Jurkat, Clone E6-1 (cell line): ENCODE measurements around the gene SHISAL1.
"Not testable (repeated sequence)": the region's sequence is repeated elsewhere in the genome, so short reads cannot be mapped to it uniquely, and the experiment has no call there.

Experiments
- DNase-seq: peaks from one replicate; pipeline ENCODE4 v3.0.0-alpha.2; 2011; ENCODE audit warnings: low read depth, low spot score
- H3K4me3 ChIP-seq: 2 replicates; pipeline ENCODE4 v1.5.1; 2011; ENCODE audit warnings: mild to moderate bottlenecking, low read length, control low read depth, moderate library complexity

The SHISAL1 gene

GRCh38 chr22:44330744-44331660, 18.3 kb upstream of the SHISAL1 start:
- no peak for DNase-seq
- no peak overlapping the region for H3K4me3 ChIP-seq

GRCh38 chr22:44330188-44330743, 17.5 kb upstream of the SHISAL1 start:
- no peak for DNase-seq
- H3K4me3 ChIP-seq, result no peak overlapping the region

GRCh38 chr22:44329179-44329796, 16.5 kb upstream of the SHISAL1 start:
- H3K4me3 ChIP-seq, result no peak overlapping the region
- DNase-seq, result no peak

- no peak for DNase-seq
- H3K4me3 ChIP-seq, result no peak overlapping the region
These were observed 16.0 kb upstream of the SHISAL1 start for GRCh38 chr22:44328762-44329161.

GRCh38 chr22:44328326-44328725, 15.6 kb upstream of the SHISAL1 start:
- no peak for DNase-seq
- no peak overlapping the region for H3K4me3 ChIP-seq

GRCh38 chr22:44326491-44326885, 13.7 kb upstream of the SHISAL1 start:
- H3K4me3 ChIP-seq, result no peak overlapping the region
- no peak for DNase-seq

- no peak for DNase-seq
- no peak overlapping the region for H3K4me3 ChIP-seq
These were observed 13.2 kb upstream of the SHISAL1 start for GRCh38 chr22:44325718-44326490.

GRCh38 chr22:44323140-44323790, 10.5 kb upstream of the SHISAL1 start:
- DNase-seq, H3K4me3 ChIP-seq: not testable (repeated sequence)

GRCh38 chr22:44319685-44320084, 6.9 kb upstream of the SHISAL1 start:
- no peak for DNase-seq
- H3K4me3 ChIP-seq, result no peak overlapping the region

GRCh38 chr22:44318751-44319150, 6.0 kb upstream of the SHISAL1 start:
- no peak overlapping the region for H3K4me3 ChIP-seq
- DNase-seq, result no peak

- DNase-seq, result no peak
- no peak overlapping the region for H3K4me3 ChIP-seq
These were observed 5.3 kb upstream of the SHISAL1 start for GRCh38 chr22:44317886-44318637.

GRCh38 chr22:44317123-44317444, 4.3 kb upstream of the SHISAL1 start:
- DNase-seq, result no peak
- H3K4me3 ChIP-seq, result no peak overlapping the region

GRCh38 chr22:44316393-44317122, 3.8 kb upstream of the SHISAL1 start:
- DNase-seq, result no peak

GRCh38 chr22:44314425-44315067, 1.8 kb upstream of the SHISAL1 start:
- H3K4me3 ChIP-seq, result no peak overlapping the region
- peak; percentile 29 for DNase-seq

More at GRCh38 chr22:44316393-44317122, 3.8 kb upstream of the SHISAL1 start:
- no peak overlapping the region for H3K4me3 ChIP-seq

- no peak overlapping the region for H3K4me3 ChIP-seq
- DNase-seq, result no peak
These were observed 745 bp upstream of the SHISAL1 start for GRCh38 chr22:44313385-44314006.

- no peak overlapping the region for H3K4me3 ChIP-seq
- no peak for DNase-seq
These were observed 938 bp downstream of the SHISAL1 start for GRCh38 chr22:44311855-44312170.
